Activated naive CD4-positive, alpha-beta T cell treated with anti-CD3 and anti-CD28 coated beads, Interleukin-2, amount 10 ng/mL, durations not matched to agents 7 days and 5 days (primary cell): ENCODE results near the gene CIROP.
A peak's percentile ranks its signal among the peaks of the same experiment; 100 is the strongest.

Source experiments
- CTCF ChIA-PET: fragments of 350-600 bp; sonication (Branson Sonifier 250); formaldehyde crosslinking; loops from one replicate; lab custom pipeline; 2021; ENCODE audit warnings: antibody characterized with exemption; lab: Charles Lee
- DNase-seq: peaks from one replicate; pipeline ENCODE4 v3.0.0-alpha.2; 2020
- H3K27ac Mint-ChIP-seq: one replicate; pipeline ENCODE4 v1.8.0; 2021; ENCODE audit warnings: mild to moderate bottlenecking, moderate library complexity, mixed read lengths
- H3K27me3 Mint-ChIP-seq: one replicate; pipeline ENCODE4 v1.8.0; 2021; ENCODE audit warnings: mild to moderate bottlenecking, mixed read lengths
- H3K36me3 Mint-ChIP-seq: one replicate; pipeline ENCODE4 v1.8.0; 2021; ENCODE audit warnings: mixed read lengths
- H3K4me1 Mint-ChIP-seq: one replicate; pipeline ENCODE4 v1.8.0; 2021; ENCODE audit warnings: mixed read lengths
- H3K4me3 Mint-ChIP-seq: one replicate; pipeline ENCODE4 v1.8.0; 2021; ENCODE audit warnings: mild to moderate bottlenecking, moderate library complexity, mixed read lengths
- H3K9me3 Mint-ChIP-seq: one replicate; pipeline ENCODE4 v1.8.0; 2021; ENCODE audit warnings: mixed read lengths

CIROP gene

DNA sequence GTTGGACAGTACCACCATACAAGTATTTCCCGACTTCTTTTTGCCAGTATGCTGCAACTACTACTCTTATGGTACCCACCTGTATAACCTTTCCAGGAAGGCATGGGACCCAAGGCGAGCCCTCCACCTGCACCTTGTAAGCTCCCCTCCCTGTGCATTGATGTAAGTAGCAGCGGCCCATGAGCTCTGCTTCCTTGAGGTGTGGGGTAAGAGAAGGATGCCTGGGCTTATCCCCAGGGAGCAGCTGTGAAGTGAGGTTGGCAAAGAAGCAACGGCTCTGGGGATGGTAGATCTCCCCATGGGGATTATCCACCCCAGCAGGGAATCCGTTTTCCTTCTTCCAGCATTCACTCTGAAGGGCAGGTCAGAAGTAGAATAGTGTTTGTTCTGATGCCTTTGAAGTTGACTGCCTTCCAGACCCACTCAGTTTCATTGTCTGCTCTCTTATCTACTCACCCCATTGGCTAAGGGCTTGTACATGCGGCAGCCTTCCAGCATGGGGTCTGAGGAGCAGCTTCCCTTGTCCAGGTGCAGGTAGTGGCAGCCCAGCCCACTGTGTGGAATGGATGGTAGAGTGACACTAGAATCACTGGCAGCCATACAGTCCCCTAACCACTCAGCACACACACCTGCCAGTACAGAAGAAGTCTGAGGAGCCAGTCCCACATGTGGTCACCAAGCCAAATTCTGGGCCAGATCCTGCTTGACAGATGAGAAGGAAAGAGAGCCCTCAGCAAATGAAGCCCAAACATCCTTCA is 3.4 kb downstream of the CIROP start:
- Mint-ChIP-seq H3K4me3 (no peak overlapping the region), H3K9me3 (no peaks in the 10 kb centered on the region), H3K27ac (no peak overlapping the region), H3K4me1 (peaks cover 18% of the 10 kb centered on the region), H3K27me3 (peaks cover 22% of the 10 kb centered on the region), H3K36me3 (peaks cover 27% of the 10 kb centered on the region)
- DNase-seq = no peak
- CTCF ChIA-PET = interaction anchor here (1.3 kb wide), 2 partner anchors 24 to 33 kb away, joined by 3 to 4 read pairs; no protein-coding TSS in a partner anchor

DNA sequence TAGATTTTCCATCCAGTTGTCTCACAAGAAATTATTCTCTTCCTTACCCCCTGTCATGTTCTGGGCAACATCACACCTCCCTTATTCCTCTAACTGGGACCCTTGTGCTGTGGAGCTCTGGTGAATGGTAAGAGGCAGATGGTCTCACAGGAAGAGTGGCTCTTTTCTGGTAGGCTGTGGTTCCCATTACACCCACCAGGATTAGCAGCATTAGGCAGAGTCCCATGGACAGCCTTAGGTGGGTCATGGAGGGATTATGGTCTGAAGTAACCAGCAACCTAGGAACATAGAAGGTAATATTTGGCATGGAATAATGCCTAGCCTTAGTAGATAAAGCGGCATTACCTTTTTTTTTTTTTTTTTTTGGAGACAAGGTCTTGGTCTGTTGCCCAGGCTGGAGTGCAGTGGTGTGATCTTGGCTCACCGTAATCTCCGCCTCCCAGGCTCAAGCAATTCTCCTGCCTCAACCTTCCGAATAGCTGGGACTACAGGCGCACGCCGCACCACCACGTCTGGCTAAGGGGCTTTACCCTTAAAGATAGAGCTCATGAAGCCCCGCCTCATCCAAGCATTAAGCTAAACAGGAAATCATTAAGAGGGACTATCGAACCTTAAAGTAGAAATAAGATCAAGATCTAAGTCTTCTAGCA is 5.5 kb downstream of the CIROP start:
- peaks cover 27% of the 10 kb centered on the region for H3K36me3 Mint-ChIP-seq
- no peaks in the 10 kb centered on the region for H3K9me3 Mint-ChIP-seq
- H3K4me1 Mint-ChIP-seq = peaks cover 15% of the 10 kb centered on the region
- CTCF ChIA-PET = interaction anchor here (1.2 to 1.5 kb wide), 2 partner anchors 21 to 126 kb away, joined by 3 to 10 read pairs; no protein-coding TSS in a partner anchor
- peaks cover 17% of the 10 kb centered on the region for H3K27me3 Mint-ChIP-seq
- H3K4me3 Mint-ChIP-seq = no peak overlapping the region
- DNase-seq = no peak
- H3K27ac Mint-ChIP-seq = no peak overlapping the region

GRCh38 chr14:23097786-23098185 is 7.0 kb downstream of the CIROP start:
- no peak overlapping the region for H3K27ac Mint-ChIP-seq
- no peaks in the 10 kb centered on the region for H3K9me3 Mint-ChIP-seq
- H3K4me1 Mint-ChIP-seq = peaks cover 24% of the 10 kb centered on the region
- H3K36me3 Mint-ChIP-seq = peaks cover 32% of the 10 kb centered on the region
- CTCF ChIA-PET = interaction anchor here (0.7 to 1.6 kb wide), 4 partner anchors 21 to 29 kb away, joined by 3 to 5 read pairs (median 4); no protein-coding TSS in a partner anchor
- peak overlapping the region; percentile 7 for H3K4me3 Mint-ChIP-seq
- H3K27me3 Mint-ChIP-seq = peaks cover 5% of the 10 kb centered on the region
- no peak for DNase-seq

GRCh38 chr14:23095196-23096108 is 9.3 kb downstream of the CIROP start, which contains the start of gene C14orf119:
Gene C14orf119 (plus strand): TSS chr14:23095505. CDS start chr14:23097659, 2,154 bp downstream.
- DNase-seq = peak; percentile 100
- peaks cover 42% of the 10 kb centered on the region for H3K36me3 Mint-ChIP-seq
- peaks cover 30% of the 10 kb centered on the region for H3K4me1 Mint-ChIP-seq
- H3K9me3 Mint-ChIP-seq = no peaks in the 10 kb centered on the region
- no peak within 1 kb of the TSS for H3K27ac Mint-ChIP-seq
- H3K27me3 Mint-ChIP-seq = no peaks in the 10 kb centered on the region
- CTCF ChIA-PET = interaction anchor here (0.6 to 2.8 kb wide), 11 partner anchors 9 to 236 kb away, joined by 3 to 26 read pairs (median 5); no protein-coding TSS in a partner anchor
- H3K4me3 Mint-ChIP-seq = no peak within 1 kb of the TSS

DNA sequence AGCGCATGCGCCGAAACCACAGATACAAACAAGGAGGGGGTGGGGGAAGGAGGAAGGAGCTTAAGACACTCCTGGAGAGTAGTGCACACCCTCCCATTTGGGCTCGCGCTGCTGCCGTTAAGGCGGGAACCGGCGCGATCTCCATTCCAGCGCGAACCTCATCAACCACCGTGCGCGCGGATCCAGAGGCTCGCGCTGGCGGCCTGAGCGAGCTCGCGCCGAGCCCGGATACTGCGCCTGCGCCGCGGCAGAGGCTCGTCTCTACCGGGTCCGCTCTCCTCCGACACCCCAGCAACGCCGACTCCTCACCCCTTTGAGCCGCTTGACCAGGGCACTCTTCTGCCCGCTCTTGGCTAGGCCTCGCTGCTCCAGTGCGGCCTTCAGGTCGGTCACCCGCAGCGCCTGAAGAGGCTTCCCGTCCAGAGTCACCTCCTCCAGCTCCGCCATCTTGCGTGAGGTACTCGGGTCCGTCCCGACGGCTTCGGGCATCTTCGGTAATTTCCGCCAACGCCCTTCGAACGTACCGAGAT is 10.1 kb downstream of the CIROP start, which contains the start of gene ACIN1:
Gene ACIN1, minus strand, starts transcription at position 471 of the 530 bp plus-strand sequence. Its CDS starts 24 bp downstream, at position 447.
- Mint-ChIP-seq H3K4me3 (no peak within 1 kb of the TSS), H3K27me3 (no peaks in the 10 kb centered on the region), H3K4me1 (peaks cover 30% of the 10 kb centered on the region), H3K27ac (no peak within 1 kb of the TSS), H3K9me3 (no peaks in the 10 kb centered on the region), H3K36me3 (peaks cover 45% of the 10 kb centered on the region)
- CTCF ChIA-PET = interaction anchor here (0.6 to 2.8 kb wide), 12 partner anchors 9 to 235 kb away, joined by 3 to 26 read pairs (median 4); no protein-coding TSS in a partner anchor
- peak; percentile 83 for DNase-seq

- no peaks in the 10 kb centered on the region for H3K27me3 Mint-ChIP-seq
- no peak overlapping the region for H3K27ac Mint-ChIP-seq
- peaks cover 30% of the 10 kb centered on the region for H3K4me1 Mint-ChIP-seq
- DNase-seq = no peak
- no peaks in the 10 kb centered on the region for H3K9me3 Mint-ChIP-seq
- CTCF ChIA-PET = interaction anchor here (0.8 to 2.8 kb wide), 8 partner anchors 8 to 207 kb away, joined by 3 to 26 read pairs (median 11); no protein-coding TSS in a partner anchor
- peaks cover 46% of the 10 kb centered on the region for H3K36me3 Mint-ChIP-seq
- H3K4me3 Mint-ChIP-seq = no peak overlapping the region
Observed at GRCh38 chr14:23093991-23094665, 10.7 kb downstream of the CIROP start.

DNA sequence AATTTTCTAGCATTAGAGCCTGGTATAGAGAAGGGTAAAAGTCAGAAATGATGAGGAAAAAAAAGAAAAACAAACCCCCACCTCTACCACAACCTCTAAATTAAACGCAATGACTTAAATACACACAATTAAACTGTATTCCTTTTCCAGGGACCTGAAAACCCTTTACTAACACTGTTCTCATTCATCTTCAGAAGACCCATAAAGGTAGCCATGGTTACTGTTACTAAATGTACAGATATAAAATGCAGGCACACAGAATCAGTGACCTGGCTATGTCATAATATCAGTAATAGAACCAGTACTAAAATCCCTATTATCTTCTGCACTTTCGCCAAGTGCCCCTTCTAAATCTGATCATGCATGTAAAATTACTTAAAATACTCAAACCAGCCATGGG is 11.3 kb downstream of the CIROP start:
- Mint-ChIP-seq H3K9me3 (no peaks in the 10 kb centered on the region), H3K36me3 (peaks cover 43% of the 10 kb centered on the region), H3K4me3 (no peak overlapping the region), H3K27ac (no peak overlapping the region), H3K4me1 (peaks cover 30% of the 10 kb centered on the region), H3K27me3 (no peaks in the 10 kb centered on the region)
- CTCF ChIA-PET = interaction anchor here (2.6 kb wide), 1 partner anchor 16 kb away, joined by 26 read pairs; no protein-coding TSS in a partner anchor
- no peak for DNase-seq

DNA sequence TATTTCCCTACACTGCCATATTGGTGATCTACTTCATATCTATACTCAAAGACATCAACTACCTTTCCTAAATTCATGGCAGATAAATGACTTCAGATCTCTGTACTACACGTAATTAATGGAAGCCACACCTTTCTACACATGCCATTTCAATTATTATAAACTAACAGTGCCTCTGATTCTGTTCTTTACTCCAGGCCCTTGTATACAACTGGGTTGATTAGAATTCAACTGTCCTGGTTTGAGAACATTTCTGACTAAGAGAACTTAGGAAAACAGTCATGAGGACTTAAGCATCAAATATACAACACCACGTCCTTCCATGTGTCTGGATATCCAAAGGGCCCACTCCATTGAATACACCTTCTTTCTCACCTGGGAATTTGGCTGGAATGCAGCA is 11.7 kb downstream of the CIROP start:
- CTCF ChIA-PET = interaction anchor here (1.3 to 4.6 kb wide), 3 partner anchors 16 to 119 kb away, joined by 3 to 23 read pairs (median 10); no protein-coding TSS in a partner anchor
- H3K27me3 Mint-ChIP-seq = no peaks in the 10 kb centered on the region

DNA sequence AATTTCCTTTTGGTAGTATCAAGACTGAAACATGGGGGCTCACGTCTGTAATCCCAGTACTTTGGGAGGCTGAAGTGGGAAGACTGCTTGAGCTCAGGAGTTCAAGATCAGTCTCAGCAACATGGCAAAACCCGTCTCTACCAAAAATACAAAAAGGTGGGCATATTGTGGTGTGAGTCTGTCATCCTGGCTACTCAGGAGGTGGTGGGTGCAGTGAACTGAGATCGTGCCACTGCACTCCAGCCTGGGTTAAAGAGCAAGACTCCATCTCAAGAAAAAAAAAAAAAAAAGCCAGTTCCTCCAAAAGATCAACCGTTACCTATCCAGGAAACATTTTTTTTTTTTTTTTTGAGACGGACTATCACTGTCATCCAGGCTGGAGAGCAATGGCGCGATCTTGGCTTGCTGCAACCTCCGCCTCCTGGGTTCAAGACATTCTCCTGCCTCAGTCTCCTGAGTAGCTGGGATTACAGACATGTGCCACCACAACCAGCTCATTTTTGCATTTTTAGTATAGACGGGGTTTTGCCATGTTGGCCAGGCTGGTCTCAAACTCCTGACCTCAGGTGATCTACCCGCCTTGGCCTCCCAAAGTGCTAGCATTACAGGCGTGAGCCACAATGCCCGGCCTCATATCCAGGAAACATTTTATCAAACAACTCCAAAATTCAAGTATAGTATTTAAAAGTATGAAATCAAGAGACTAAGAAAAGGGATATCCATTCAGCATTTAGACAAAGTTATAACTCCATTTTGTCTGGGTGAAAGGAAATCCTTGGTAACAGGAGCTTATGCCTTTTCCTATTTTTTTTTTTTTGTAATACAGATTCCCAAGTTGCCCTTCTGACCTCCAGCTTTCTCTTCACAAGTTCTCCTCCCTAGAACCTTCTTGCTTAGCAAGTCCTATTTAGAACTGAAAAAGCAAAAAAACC is 13.2 kb downstream of the CIROP start:
- Mint-ChIP-seq H3K27me3 (no peaks in the 10 kb centered on the region), H3K4me3 (no peak overlapping the region), H3K4me1 (peaks cover 21% of the 10 kb centered on the region), H3K27ac (no peak overlapping the region), H3K36me3 (peaks cover 42% of the 10 kb centered on the region), H3K9me3 (no peaks in the 10 kb centered on the region)
- CTCF ChIA-PET = interaction anchor here (0.6 to 4.6 kb wide), 6 partner anchors 11 to 202 kb away, joined by 3 to 23 read pairs (median 3); no protein-coding TSS in a partner anchor
- DNase-seq = no peak

More for the DNA sequence above, 11.7 kb downstream of the CIROP start:
- H3K27ac Mint-ChIP-seq = no peak overlapping the region
- H3K36me3 Mint-ChIP-seq = peaks cover 43% of the 10 kb centered on the region
- no peaks in the 10 kb centered on the region for H3K9me3 Mint-ChIP-seq
- no peak overlapping the region for H3K4me3 Mint-ChIP-seq
- no peak for DNase-seq
- H3K4me1 Mint-ChIP-seq = peaks cover 30% of the 10 kb centered on the region

GRCh38 chr14:23090254-23090636 is 14.5 kb downstream of the CIROP start:
- CTCF ChIA-PET = interaction anchor here (1.3 to 4.6 kb wide), 2 partner anchors 13 to 21 kb away, joined by 7 to 23 read pairs; no protein-coding TSS in a partner anchor
- no peaks in the 10 kb centered on the region for H3K9me3 Mint-ChIP-seq
- no peak for DNase-seq
- no peak overlapping the region for H3K27ac Mint-ChIP-seq
- peaks cover 19% of the 10 kb centered on the region for H3K4me1 Mint-ChIP-seq
- peaks cover 53% of the 10 kb centered on the region for H3K36me3 Mint-ChIP-seq
- no peak overlapping the region for H3K4me3 Mint-ChIP-seq
- H3K27me3 Mint-ChIP-seq = no peaks in the 10 kb centered on the region

GRCh38 chr14:23089498-23090253 is 15.1 kb downstream of the CIROP start:
- peaks cover 19% of the 10 kb centered on the region for H3K4me1 Mint-ChIP-seq
- H3K4me3 Mint-ChIP-seq = no peak overlapping the region
- H3K27ac Mint-ChIP-seq = no peak overlapping the region
- CTCF ChIA-PET = interaction anchor here (1.3 to 4.6 kb wide), 2 partner anchors 13 to 21 kb away, joined by 7 to 23 read pairs; no protein-coding TSS in a partner anchor
- no peaks in the 10 kb centered on the region for H3K27me3 Mint-ChIP-seq
- no peaks in the 10 kb centered on the region for H3K9me3 Mint-ChIP-seq
- peaks cover 57% of the 10 kb centered on the region for H3K36me3 Mint-ChIP-seq
- no peak for DNase-seq
